HepG2 (cell line): ENCODE results near the gene PIK3R3. TPM values are rescaled to one million over a fixed set of nuclear protein-coding genes. Genes with fewer than 3 reads are reported as not detected.

ENCODE experiments used
- ATAC-seq: fragments of 200-7000 bp; cut with Tn5 transposase; 3 replicates; pipeline ENCODE4 v1.9.1; 2020; ENCODE audit warnings: mild to moderate bottlenecking, moderate library complexity
- BruUV-seq: library from RNA; stranded (reverse); fragments of 400-500 nt; replicated peaks from 2 replicates; lab custom pipeline; 2021; lab: Mats Ljungman, UMichigan
- CTCF ChIA-PET: fragments of 300-600 bp; formaldehyde crosslinking; extraction: SDS; loops from one replicate; lab custom pipeline; 2021; ENCODE audit warnings: low total read pairs, inconsistent platforms, low intra/inter-chr PET ratio; lab: Yijun Ruan, JAX
- POLR2A ChIA-PET: fragments of 350-600 bp; sonication (Branson Sonifier 250); formaldehyde crosslinking; loops from one replicate; lab custom pipeline; 2020; ENCODE audit warnings: antibody characterized with exemption, inconsistent platforms; lab: Yijun Ruan, JAX
- DNase-seq: peaks from one replicate; pipeline ENCODE4 v3.0.0-alpha.2; 2015; ENCODE audit warnings: low spot score
- FAIRE-seq: peaks from 3 replicates; lab custom pipeline; 2011; peaks lifted over from hg19 to GRCh38; lab: Jason Lieb, UNC
- H2AFZ ChIP-seq: one replicate; pipeline ENCODE4 v1.6.1; 2011; ENCODE audit warnings: low read length, inconsistent platforms
- H3K27ac ChIP-seq: fragments of 300-600 bp; 3 replicates; pipeline ENCODE4 v1.8.0; 2011; ENCODE audit warnings: mixed run types, mild to moderate bottlenecking, mixed read lengths, low read length, inconsistent platforms; ENCODE audit not compliant: insufficient read depth; ENCODE audit errors: extremely low read length
- H3K27me3 ChIP-seq, 2 experiments: fragments of 200-600 bp in 1 of 2; 2 replicates in 1 of 2; 3 replicates in 1 of 2; pipeline versions ENCODE4 v1.6.0 to v1.8.0; 2011; ENCODE audit warnings: low read length in 2 of 2, mild to moderate bottlenecking in 2 of 2, moderate library complexity in 2 of 2, inconsistent platforms in 1 of 2; ENCODE audit not compliant: insufficient read depth in 2 of 2, control insufficient read depth in 1 of 2
- H3K36me3 ChIP-seq, 2 experiments: fragments of 200-600 bp in 1 of 2; replicated peaks in 1 of 2; 2 replicates in 1 of 2; 3 replicates in 1 of 2; pipeline versions ENCODE4 v1.5.1 to v1.8.0; 2011; ENCODE audit warnings: low read length in 2 of 2, inconsistent platforms in 1 of 2; ENCODE audit not compliant: insufficient read depth in 2 of 2, control insufficient read depth in 1 of 2
- H3K4me1 ChIP-seq: 2 replicates; pipeline ENCODE4 v1.5.1; 2012; ENCODE audit warnings: low read length, inconsistent platforms; ENCODE audit not compliant: insufficient read depth
- H3K4me2 ChIP-seq: 2 replicates; pipeline ENCODE4 v1.6.0; 2011; ENCODE audit warnings: low read depth, low read length, inconsistent platforms
- H3K4me3 ChIP-seq, 3 experiments: fragments of 200-600 bp in 1 of 3; sonication (generic), shearing (Covaris generic) in 1 of 3; replicated peaks in 1 of 3; 2 replicates each; pipeline ENCODE4 v1.5.1; 2011 to 2016; ENCODE audit warnings: low read length in 3 of 3, inconsistent platforms in 2 of 3, low read depth in 2 of 3, mild to moderate bottlenecking in 2 of 3, control low read depth in 1 of 3, mixed read lengths in 1 of 3; ENCODE audit not compliant: insufficient read depth in 1 of 3
- H3K79me2 ChIP-seq: one replicate; pipeline ENCODE4 v1.6.1; 2011; ENCODE audit warnings: low read length, inconsistent platforms; ENCODE audit not compliant: insufficient read depth
- H3K9ac ChIP-seq: 2 replicates; pipeline ENCODE4 v1.6.0; 2011; ENCODE audit warnings: mild to moderate bottlenecking, low read depth, low read length, inconsistent platforms; ENCODE audit not compliant: insufficient read depth
- H3K9me3 ChIP-seq: 2 replicates; pipeline ENCODE4 v1.5.1; 2012; ENCODE audit warnings: mild to moderate bottlenecking, low read length
- H4K20me1 ChIP-seq: 2 replicates; pipeline ENCODE4 v1.6.0; 2011; ENCODE audit warnings: inconsistent platforms, mild to moderate bottlenecking, low read length, moderate library complexity; ENCODE audit not compliant: insufficient read depth
- ARID2 ChIP-seq: sonication (generic); formaldehyde crosslinking; IDR thresholded peaks from 2 replicates; pipeline ENCODE4 v1.8.1; 2022; ENCODE audit warnings: mild to moderate bottlenecking, missing genetic modification reagents, borderline replicate concordance
- ATF4 ChIP-seq, 2 experiments: fragments of 450-650 bp in 1 of 2; sonication (generic) in 1 of 2; formaldehyde crosslinking; IDR thresholded peaks; 2 replicates each; pipeline versions ENCODE4 v1.5.0 to v1.8.0; 2020 to 2022; ENCODE audit warnings: mild to moderate bottlenecking in 1 of 2, missing genetic modification reagents in 1 of 2
- ATF7 ChIP-seq, 2 experiments: fragments of 450-650 bp in 1 of 2; sonication (generic) in 1 of 2; formaldehyde crosslinking in 1 of 2; IDR thresholded peaks; 2 replicates each; pipeline versions ENCODE4 v1.4.0 to v1.6.1; 2016 to 2020; ENCODE audit warnings: antibody characterized with exemption in 1 of 2, mild to moderate bottlenecking in 1 of 2, missing genetic modification reagents in 1 of 2
- CC2D1A ChIP-seq: sonication (generic); formaldehyde crosslinking; IDR thresholded peaks from 2 replicates; pipeline ENCODE4 v1.8.1; 2023; ENCODE audit warnings: mild to moderate bottlenecking, missing genetic modification reagents
- CEBPB ChIP-seq: IDR thresholded peaks from 2 replicates; pipeline ENCODE4 v1.6.1; 2011; ENCODE audit warnings: low read depth, low read length, improper control_type of control experiment, borderline replicate concordance
- HINFP ChIP-seq: sonication (generic); formaldehyde crosslinking; IDR thresholded peaks from 2 replicates; pipeline ENCODE4 v1.4.0; 2020; ENCODE audit warnings: low read depth, mild to moderate bottlenecking, missing genetic modification reagents
- NCOA5 ChIP-seq: sonication (generic); formaldehyde crosslinking; IDR thresholded peaks from 2 replicates; pipeline ENCODE4 v1.4.0; 2020; ENCODE audit warnings: missing genetic modification reagents
- RNF219 ChIP-seq: sonication (generic); formaldehyde crosslinking; IDR thresholded peaks from 2 replicates; pipeline ENCODE4 v1.5.0; 2020; ENCODE audit warnings: mild to moderate bottlenecking, missing genetic modification reagents
- SP1 ChIP-seq, 2 experiments: fragments of 450-650 bp in 1 of 2; sonication (generic) in 1 of 2; formaldehyde crosslinking in 1 of 2; IDR thresholded peaks; 2 replicates each; pipeline versions ENCODE4 v1.4.0 to v1.6.1; 2016 to 2020; ENCODE audit warnings: missing genetic modification reagents in 1 of 2
- ZBTB10 ChIP-seq: sonication (generic); formaldehyde crosslinking; IDR thresholded peaks from 2 replicates; pipeline ENCODE4 v1.4.0; 2020; ENCODE audit warnings: missing genetic modification reagents, borderline replicate concordance
- ZNF274 ChIP-seq: sonication (generic); formaldehyde crosslinking; IDR thresholded peaks from 2 replicates; pipeline ENCODE4 v1.5.1; 2020; ENCODE audit warnings: mild to moderate bottlenecking, missing genetic modification reagents
- ZNF563 ChIP-seq: sonication (generic); formaldehyde crosslinking; IDR thresholded peaks from 2 replicates; pipeline ENCODE4 v1.8.0; 2022; ENCODE audit warnings: mild to moderate bottlenecking, moderate library complexity, missing genetic modification reagents
- ZNF605 ChIP-seq: sonication (generic); formaldehyde crosslinking; IDR thresholded peaks from 2 replicates; pipeline ENCODE4 v1.8.0; 2022; ENCODE audit warnings: mild to moderate bottlenecking, missing genetic modification reagents
- ZNF670 ChIP-seq: sonication (generic); formaldehyde crosslinking; IDR thresholded peaks from 2 replicates; pipeline ENCODE4 v1.8.0; 2022; ENCODE audit warnings: mild to moderate bottlenecking, missing genetic modification reagents, borderline replicate concordance
- WGBS: methylation state at CpG from one replicate; pipeline ENCODE4 v1.1.6; 2017; ENCODE audit warnings: low lambda C conversion rate; 5-methylcytosine and 5-hydroxymethylcytosine counted together
- in situ Hi-C: cut with HindIII; loops from 2 replicates; pipeline ENCODE4 v1.10.0; 2017; ENCODE audit warnings: low pct_unique_long_range_greater_than_20kb; ENCODE audit not compliant: extremely low pct_ligation_motif_present
- intact Hi-C: fragments of 100-400 bp; cut with micrococcal nuclease; formaldehyde crosslinking; loops from one replicate; pipeline ENCODE4 v1.10.0; 2022; ENCODE audit not compliant: unreplicated experiment
- polyA plus RNA-seq, 8 experiments: library from polyadenylated mRNA; depleted of rRNA in 3 of 8; stranded (reverse) in 7 of 8; unstranded in 1 of 8; fragments of >200 nt; fragmentation: Illumina TruSeq in 4 of 8; extraction: Trizol in 4 of 8; gene quantifications; 2 replicates each; pipeline versions ENCODE4 v1.2.1 to v1.2.3, GENCODE V29; 2011 to 2016; ENCODE audit warnings: low read depth in 4 of 8, missing spikeins in 1 of 8, mixed read lengths in 1 of 8; ENCODE audit not compliant: insufficient read depth in 1 of 8
- total RNA-seq, 5 experiments: library from RNA; depleted of rRNA; stranded (reverse); fragments of >200 nt; fragmentation: Illumina TruSeq; extraction: Trizol; gene quantifications; 2 replicates each; pipeline ENCODE4 v1.2.3, GENCODE V29; 2016; ENCODE audit warnings: low read depth in 1 of 5

The PIK3R3 gene
- total and polyA plus RNA-seq, 2 of the 13 experiments (the other 11 are each of a cell fraction or from before 2014, with no cell fraction given) = 0.37 to 6.9 TPM

- Histone ChIP-seq H2AFZ (peak within 1 kb of the TSS; percentile 81), H3K27ac (no peak within 1 kb of the TSS), H3K9me3 (no peaks in the 10 kb centered on the region), H3K4me3 (peak within 1 kb of the TSS in 2 of 3 experiments; percentile 28 to 63; a peak in 3 of 6 replicates), H3K79me2 (no peaks in the 10 kb centered on the region), H3K9ac (peak within 1 kb of the TSS; percentile 33), H3K36me3 (no peaks in the 10 kb centered on the region), H3K27me3 (peaks cover 0 to 10% of the 10 kb centered on the region in 2 experiments; a peak in 2 of 5 replicates), H3K4me2 (peak within 1 kb of the TSS; percentile 70), H4K20me1 (no peaks in the 10 kb centered on the region), H3K4me1 (peaks cover 31% of the 10 kb centered on the region)
- BruUV-seq = no TSS peak
- ATAC-seq (peak; percentile 41), DNase-seq (no peak), FAIRE-seq (no peak)
- in situ Hi-C loops (loop anchor here (5.0 kb wide), 1 partner anchor 137 kb away; no protein-coding TSS in a partner anchor), intact Hi-C loops (loop anchor here (5.0 kb wide), 1 partner anchor 327 kb away; no protein-coding TSS in a partner anchor)
- ChIA-PET CTCF (no interaction called here), POLR2A (no interaction called here)
- 4% methylated on average over 11 of the region's 11 CpGs for WGBS
- TF ChIP-seq ARID2 (CRISPR knock-in tag) (0 out of 2 replicates have a peak, but pooled peaks have one; percentile 30), CEBPB (peak; percentile 70; the same call in 1 of the 2 replicates), CC2D1A (no peak), RNF219 (0 out of 2 replicates have a peak, but pooled peaks have one; percentile 19), ZBTB10 (CRISPR knock-in tag) (peak; percentile 83; the same call in 1 of the 2 replicates), ATF4 (CRISPR knock-in tag; IDR thresholded peaks at IDR 0.05) (peak in 1 of 2 experiments; percentile 88; a peak in 2 of 4 replicates), NCOA5 (CRISPR knock-in tag) (no peak), ATF7 (IDR thresholded peaks at IDR 0.05) (0 out of 2 replicates have a peak, but pooled peaks have one; percentile 12), ATF7 (CRISPR knock-in tag; IDR thresholded peaks at IDR 0.05) (no peak), ZNF563 (CRISPR knock-in tag) (no peak), ZNF274 (CRISPR knock-in tag) (no peak), ZNF670 (CRISPR knock-in tag) (no peak), HINFP (CRISPR knock-in tag) (no peak), SP1 (IDR thresholded peaks at IDR 0.05) (no peak), SP1 (CRISPR knock-in tag; IDR thresholded peaks at IDR 0.05) (no peak), ZNF605 (peak; percentile 26; the same call in 1 of the 2 replicates)
Measured at GRCh38 chr1:46174448-46175231, 42.2 kb upstream of the PIK3R3 start, which contains the start of gene TSPAN1. Gene TSPAN1, plus strand, starts transcription at chr1:46175087. Its CDS starts 6,021 bp downstream, at chr1:46181108.
